GM18870 (cell line): ENCODE results near the gene DUSP22.
"Not testable (repeated sequence)": the region's sequence is repeated elsewhere in the genome, so short reads cannot be mapped to it uniquely, and the experiment has no call there.

Source experiments
- ATAC-seq: cut with Tn5 transposase; IDR thresholded peaks from one replicate; pipeline ENCODE4 v1.9.1; 2021; ENCODE audit warnings: moderate library complexity; ENCODE audit not compliant: unreplicated experiment

Gene DUSP22

DNA sequence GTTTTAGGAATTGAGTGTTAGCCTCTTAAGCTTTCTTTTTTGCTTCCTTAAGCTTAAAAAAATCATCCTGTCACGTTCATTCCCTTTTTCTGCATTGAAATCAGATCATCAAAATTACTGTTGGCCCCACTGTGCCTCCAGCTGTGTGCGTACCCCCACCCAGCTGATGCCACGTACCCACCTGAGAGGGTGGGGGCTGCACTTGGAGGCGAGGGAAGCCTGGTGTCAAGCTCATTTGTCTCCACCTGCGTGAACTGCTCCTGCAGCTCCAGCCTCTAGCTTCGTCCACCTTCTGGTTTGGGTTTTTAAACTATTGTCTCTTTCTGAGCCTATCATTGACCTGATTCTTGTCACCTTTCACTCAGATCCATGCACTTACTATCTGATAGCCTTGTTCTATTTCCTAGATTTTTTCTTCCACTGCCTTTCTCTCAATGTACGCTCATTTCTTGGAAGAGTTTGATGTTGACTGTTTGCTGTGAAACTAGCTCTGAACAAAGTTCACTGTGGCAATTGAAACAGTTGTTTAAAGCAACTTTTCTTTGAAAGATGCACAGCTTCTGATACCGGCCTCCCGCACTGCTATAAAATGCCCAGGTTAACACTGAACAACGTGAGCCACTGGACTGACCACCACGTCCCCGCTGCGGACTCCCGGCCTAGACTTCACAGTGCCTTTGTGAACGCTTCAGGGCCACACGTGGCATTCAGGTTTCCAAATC lies 69.3 kb downstream of the DUSP22 start:
- no peak for ATAC-seq

DNA sequence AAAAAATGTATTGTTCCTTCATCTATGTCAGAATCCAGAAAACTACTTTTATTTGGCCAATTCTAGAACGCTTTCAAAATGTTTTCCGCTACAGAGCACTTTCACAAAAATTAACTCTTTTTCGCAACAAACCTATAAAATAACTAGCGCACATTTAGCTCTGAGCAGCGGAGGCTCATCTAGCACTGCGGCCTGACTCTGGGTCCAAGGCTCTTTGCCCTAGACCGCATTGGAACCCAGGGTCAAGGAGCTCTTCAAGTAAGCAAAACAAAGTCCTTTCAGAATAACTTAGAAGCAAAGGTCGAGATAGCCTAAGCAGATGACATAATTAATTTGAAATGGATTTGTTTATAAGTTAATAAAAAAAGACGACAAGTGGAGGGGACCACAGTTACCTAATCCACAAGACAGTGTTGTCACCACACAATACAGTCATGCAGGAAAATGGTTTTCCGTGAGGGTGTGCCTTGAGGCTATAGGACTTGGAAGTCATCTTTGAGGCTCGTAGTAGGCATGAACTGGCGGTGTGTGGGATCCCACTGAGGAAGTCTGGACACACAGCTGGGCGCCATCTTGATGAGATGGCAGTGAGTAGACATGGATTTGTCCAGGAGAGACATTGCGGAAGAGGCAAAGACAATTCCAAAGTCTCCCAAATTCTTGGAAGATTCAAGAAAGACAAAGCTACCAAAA lies 70.1 kb downstream of the DUSP22 start:
- ATAC-seq: no peak

- ATAC-seq: no peak
Observed at GRCh38 chr6:362924-363249, 70.6 kb downstream of the DUSP22 start.

GRCh38 chr6:363291-363690 lies 71.0 kb downstream of the DUSP22 start:
- no peak for ATAC-seq

GRCh38 chr6:363909-364308 lies 71.6 kb downstream of the DUSP22 start:
- ATAC-seq: no peak

- ATAC-seq: no peak
Observed at GRCh38 chr6:364609-365540, 72.6 kb downstream of the DUSP22 start.

DNA sequence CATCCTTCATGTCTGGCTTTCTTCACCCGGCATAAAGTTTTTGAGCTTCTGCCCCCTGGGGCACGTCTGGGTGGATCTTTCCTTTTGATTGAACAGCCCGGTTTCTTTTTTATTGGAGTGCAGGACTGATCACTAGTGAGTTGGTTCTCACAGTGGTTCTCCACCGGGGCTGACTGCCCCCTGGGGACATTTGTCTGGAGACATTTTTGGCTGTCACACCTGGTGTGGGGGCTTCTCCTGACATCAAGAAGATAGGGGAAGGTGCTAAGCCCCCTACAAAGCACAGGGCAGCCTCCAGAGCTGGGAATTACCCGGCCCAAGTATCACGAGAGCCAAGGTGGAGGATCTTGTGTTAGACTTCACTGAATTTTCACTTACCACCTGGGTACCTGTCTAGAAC lies 73.5 kb downstream of the DUSP22 start:
- ATAC-seq: no peak

GRCh38 chr6:366389-367297 lies 74.4 kb downstream of the DUSP22 start:
- ATAC-seq: no peak

DNA sequence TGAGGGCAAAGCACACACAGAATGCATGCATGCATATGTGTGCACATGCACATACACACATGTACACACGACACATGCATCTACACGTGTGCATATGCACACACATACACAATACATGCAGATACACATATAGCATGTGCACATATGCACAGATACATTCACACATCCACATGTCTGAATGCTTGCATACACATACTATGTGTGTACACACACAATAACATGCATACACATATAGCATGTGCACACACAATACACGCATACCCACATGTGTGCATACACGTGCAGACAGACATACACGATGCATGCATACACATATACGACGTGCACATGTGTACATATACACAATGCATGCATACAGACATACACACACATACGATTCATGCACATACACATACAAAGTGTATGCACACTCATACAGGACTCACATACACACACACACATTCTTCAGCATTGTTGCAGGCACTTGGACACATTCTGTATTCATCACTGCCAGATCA lies 75.1 kb downstream of the DUSP22 start:
- no peak for ATAC-seq

DNA sequence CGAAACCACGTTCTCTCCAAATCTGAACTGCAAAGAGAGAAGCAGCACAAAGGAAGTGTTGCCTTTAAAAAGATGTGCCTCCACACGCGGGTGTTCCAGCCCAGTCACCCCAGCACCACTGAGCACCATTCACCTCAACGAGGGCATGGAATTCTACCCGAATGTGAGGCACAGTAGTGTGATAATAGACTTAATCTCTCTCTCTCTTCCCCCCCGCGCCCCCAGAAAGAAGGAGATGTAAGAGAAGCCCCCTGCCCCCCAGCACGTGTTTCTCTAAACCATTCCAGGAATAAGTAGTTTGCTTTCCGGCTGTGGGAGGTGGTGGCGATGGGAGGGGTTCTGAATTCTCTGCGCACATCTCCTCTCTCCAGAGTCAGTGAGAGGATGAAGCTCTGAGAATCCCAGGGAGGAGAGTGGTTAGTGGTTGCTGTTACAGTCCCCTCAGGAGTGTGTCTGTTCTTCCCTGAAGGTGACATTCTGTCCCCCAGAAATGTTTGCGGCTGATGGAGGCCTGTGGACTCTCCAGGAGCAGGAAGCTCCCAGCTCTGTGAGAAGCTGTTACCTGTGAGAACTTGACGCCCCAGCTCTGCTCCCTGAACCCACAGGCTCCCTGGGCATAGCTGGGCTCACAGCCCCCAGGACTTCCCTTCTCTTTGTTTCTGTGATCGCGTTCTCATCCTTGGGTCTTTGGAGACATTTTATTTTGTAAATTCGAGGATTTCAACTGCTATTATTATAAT lies 75.8 kb downstream of the DUSP22 start:
- no peak for ATAC-seq

GRCh38 chr6:369559-370431 lies 77.5 kb downstream of the DUSP22 start:
- no peak for ATAC-seq

GRCh38 chr6:370555-370954 lies 78.3 kb downstream of the DUSP22 start:
- ATAC-seq: no peak

DNA sequence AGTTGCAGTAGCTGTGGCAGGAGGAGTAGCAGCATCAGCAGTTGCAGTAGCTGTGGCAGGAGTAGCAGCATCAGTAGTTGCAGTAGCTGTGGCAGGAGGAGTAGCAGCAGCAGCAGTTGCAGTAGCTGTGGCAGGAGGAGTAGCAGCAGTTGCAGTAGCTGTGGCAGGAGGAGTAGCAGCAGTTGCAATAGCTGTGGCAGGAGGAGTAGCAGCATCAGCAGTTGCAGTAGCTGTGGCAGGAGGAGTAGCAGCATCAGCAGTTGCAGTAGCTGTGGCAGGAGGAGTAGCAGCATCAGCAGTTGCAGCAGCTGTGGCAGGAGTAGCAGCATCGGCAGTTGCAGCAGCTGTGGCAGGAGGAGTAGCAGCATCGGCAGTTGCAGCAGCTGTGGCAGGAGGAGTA lies 79.6 kb downstream of the DUSP22 start:
- not testable (repeated sequence) for ATAC-seq

- ATAC-seq: no peak
Observed at GRCh38 chr6:372336-372911, 80.1 kb downstream of the DUSP22 start.

- ATAC-seq: no peak
Observed at GRCh38 chr6:373031-373430, 80.7 kb downstream of the DUSP22 start.

DNA sequence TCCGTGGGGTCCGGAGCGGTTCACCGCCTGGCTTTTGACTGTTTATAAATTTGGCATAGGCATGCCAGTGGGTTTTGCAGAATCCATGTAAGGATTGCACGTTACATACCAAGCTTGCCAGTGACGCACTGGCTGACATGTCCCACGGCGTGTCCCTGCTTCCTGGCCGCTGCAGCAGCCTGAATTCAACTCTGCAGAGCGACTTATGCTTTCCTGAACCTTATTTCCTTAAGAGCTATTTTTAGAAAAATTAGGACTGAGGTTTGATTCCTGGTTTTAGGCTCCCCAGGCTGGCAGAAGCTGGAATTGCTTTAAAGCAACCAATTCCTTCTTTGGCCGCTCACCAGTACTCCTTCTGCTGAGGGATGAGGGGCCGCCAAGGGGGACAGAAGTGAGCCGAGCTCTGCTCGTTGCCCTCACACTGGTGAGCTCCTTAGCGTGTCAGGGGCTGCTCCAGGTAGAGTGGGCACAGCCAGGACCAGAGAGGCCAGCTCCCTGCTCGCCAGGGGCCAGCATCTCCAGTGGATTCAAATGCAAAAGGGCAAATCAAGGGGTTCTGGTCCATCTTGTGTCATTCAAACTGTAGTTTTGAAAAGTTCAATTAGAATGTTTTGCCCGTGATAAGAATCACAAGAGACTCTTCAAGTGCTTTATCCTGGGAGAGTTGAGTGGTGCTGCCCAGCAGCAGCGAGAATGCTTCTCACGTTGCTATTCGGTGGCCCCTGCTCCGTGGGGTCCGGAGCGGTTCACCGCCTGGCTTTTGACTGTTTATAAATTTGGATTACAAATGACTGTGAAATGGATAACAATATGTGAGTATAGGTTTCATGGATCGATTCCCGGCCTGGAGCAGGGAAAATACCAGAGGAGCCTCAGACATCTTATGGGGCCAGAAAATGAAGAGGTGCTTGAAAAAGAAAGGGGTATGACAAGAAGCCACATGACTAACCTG lies 81.8 kb downstream of the DUSP22 start:
- ATAC-seq: no peak

DNA sequence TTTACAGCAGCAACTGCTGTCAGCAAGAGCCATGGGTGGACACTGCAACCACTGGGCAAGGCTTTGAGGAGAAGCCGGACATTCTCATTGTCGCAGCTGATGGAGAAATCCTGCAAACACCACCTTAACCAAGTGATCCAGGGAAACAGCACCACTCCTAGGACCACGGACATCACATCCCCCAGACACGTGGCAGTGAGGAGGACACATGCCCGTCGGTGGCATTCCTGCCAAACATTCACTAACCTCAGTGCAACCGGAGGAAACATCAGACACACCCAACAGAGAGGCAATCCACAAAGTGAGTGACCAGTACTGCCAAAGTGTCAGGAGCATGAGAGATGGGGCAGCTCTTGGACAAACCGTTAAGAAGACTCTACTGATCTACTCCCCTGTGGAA lies 82.7 kb downstream of the DUSP22 start:
- no peak for ATAC-seq
